GM18498 (cell line): ENCODE data around the gene RPS6KA5.

Source experiments
- ATAC-seq: cut with Tn5 transposase; IDR thresholded peaks from one replicate; pipeline ENCODE4 v1.9.1; 2021; ENCODE audit warnings: mild to moderate bottlenecking, moderate library complexity; ENCODE audit not compliant: unreplicated experiment

RPS6KA5 gene

GRCh38 chr14:91031666-91032065, 28.8 kb downstream of the RPS6KA5 start:
- no peak for ATAC-seq

- ATAC-seq: no peak
These were observed 30.8 kb downstream of the RPS6KA5 start for GRCh38 chr14:91029456-91030217.

- no peak for ATAC-seq
These were observed 32.9 kb downstream of the RPS6KA5 start for GRCh38 chr14:91027561-91027960.

GRCh38 chr14:91022622-91023028, 37.8 kb downstream of the RPS6KA5 start:
- ATAC-seq: peak; percentile 91

GRCh38 chr14:91021991-91022621, 38.3 kb downstream of the RPS6KA5 start:
- ATAC-seq: peak; percentile 43

GRCh38 chr14:91021115-91021514, 39.3 kb downstream of the RPS6KA5 start:
- no peak for ATAC-seq

GRCh38 chr14:91019673-91020072, 40.8 kb downstream of the RPS6KA5 start:
- ATAC-seq: no peak

GRCh38 chr14:91018481-91018880, 42.0 kb downstream of the RPS6KA5 start:
- no peak for ATAC-seq

GRCh38 chr14:91016800-91017410, 43.5 kb downstream of the RPS6KA5 start:
- no peak for ATAC-seq

GRCh38 chr14:91015435-91015834, 45.0 kb downstream of the RPS6KA5 start:
- ATAC-seq: no peak

- no peak for ATAC-seq
These were observed 48.4 kb downstream of the RPS6KA5 start for GRCh38 chr14:91012045-91012444.

- ATAC-seq: no peak
These were observed 50.3 kb downstream of the RPS6KA5 start for GRCh38 chr14:91010153-91010533.

- peak; percentile 91 for ATAC-seq
These were observed 50.8 kb downstream of the RPS6KA5 start for GRCh38 chr14:91009501-91010152.

GRCh38 chr14:91008759-91009409, 51.6 kb downstream of the RPS6KA5 start:
- ATAC-seq: peak; percentile 13

- no peak for ATAC-seq
These were observed 54.7 kb downstream of the RPS6KA5 start for GRCh38 chr14:91005716-91006115.

GRCh38 chr14:91004987-91005386, 55.5 kb downstream of the RPS6KA5 start:
- no peak for ATAC-seq

GRCh38 chr14:90999299-90999698, 61.1 kb downstream of the RPS6KA5 start:
- no peak for ATAC-seq

- no peak for ATAC-seq
These were observed 63.5 kb downstream of the RPS6KA5 start for GRCh38 chr14:90996967-90997366.

- no peak for ATAC-seq
These were observed 64.7 kb downstream of the RPS6KA5 start for GRCh38 chr14:90995785-90996184.

- no peak for ATAC-seq
These were observed 66.6 kb downstream of the RPS6KA5 start for GRCh38 chr14:90993792-90994191.
